ENCODE results near the gene TTC1. TPM values are rescaled to one million over a fixed set of nuclear protein-coding genes. Genes with fewer than 3 reads are reported as not detected.

TTC1 gene
- polyA plus RNA-seq, 1 of the 3 experiments (the other 2 are of a cell fraction): 37.0 TPM

DNA sequence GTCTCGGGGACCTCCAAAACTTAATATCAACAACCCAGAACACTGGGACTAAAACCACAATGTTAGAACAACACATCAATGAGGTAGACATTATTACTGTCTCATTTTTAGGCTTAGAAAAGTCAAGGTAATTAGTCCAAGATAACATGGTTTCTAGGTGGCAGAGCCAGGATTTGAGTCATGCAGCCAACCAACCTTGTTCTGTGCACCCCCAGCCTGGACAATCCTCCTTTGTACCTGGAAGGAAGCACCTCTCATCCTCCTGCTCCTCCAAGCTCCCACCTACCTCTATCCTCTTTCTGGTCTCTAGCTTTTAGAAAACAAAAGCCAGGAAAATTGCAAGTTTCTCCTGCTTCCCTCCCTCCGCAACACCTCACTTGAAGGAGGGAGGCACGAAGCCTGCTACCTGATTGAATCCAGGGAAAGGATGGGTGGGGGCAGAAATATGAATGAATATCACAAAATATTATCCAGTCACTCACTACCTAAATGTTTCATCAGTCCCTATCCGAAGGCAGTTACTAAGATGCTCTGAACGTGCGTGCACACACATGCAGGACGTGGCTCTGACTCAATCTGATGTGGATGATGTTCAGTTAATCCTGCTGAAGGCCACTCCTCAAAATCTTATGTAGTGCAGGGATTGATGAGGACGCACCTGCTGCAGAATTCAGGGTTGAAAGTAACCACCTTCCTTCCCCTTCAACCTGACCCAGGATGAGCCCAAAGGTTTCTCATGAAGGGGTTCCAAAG lies 26.3 kb upstream of the TTC1 start:
- Histone ChIP-seq H3K4me1 (ENCODE audit: control insufficient read depth in 1 of 2, insufficient read depth in 2 of 2, low read depth in 1 of 2, low read length in 1 of 2) (peaks cover 0 to 5% of the 10 kb centered on the region in 2 experiments; a peak in 1 of 4 replicates), H4K20me1 (ENCODE audit: insufficient read depth) (no peaks in the 10 kb centered on the region), H3K79me2 (ENCODE audit: insufficient read depth) (no peaks in the 10 kb centered on the region), H3F3A (replicated peaks; ENCODE audit: insufficient read depth) (no peaks in the 10 kb centered on the region), H3K36me3 (replicated peaks in 1 of 2; ENCODE audit: control insufficient read depth in 1 of 2, insufficient read depth in 2 of 2, low read length in 1 of 2) (no peaks in the 10 kb centered on the region), H2AFZ (ENCODE audit: low read depth) (no peak overlapping the region), H3K4me2 (no peak overlapping the region), H3K27ac (ENCODE audit: low read depth in 2 of 2, low read length in 1 of 2) (no peak overlapping the region), H3K9me3 (no peaks in the 10 kb centered on the region), H3K9ac (no peak overlapping the region), H3K27me3 (ENCODE audit: insufficient read depth) (no peaks in the 10 kb centered on the region), H3K4me3 (ENCODE audit: low read depth in 2 of 2, low read length in 1 of 2) (no peak overlapping the region), H3K9me2 (no peaks in the 10 kb centered on the region)
- WGBS (ENCODE audit: low lambda C conversion rate): 77% methylated on average over 6 of the region's 8 CpGs
- POLR2A ChIA-PET: no interaction called here
- CTCF ChIA-PET: no interaction called here
- no peak for DNase-seq
- TF ChIP-seq GATA2 (CRISPR knock-in tag; IDR thresholded peaks at IDR 0.05) (no peak), ELF1 (IDR thresholded peaks at IDR 0.05) (no peak), NRF1 (IDR thresholded peaks at IDR 0.05; ENCODE audit: low read depth, low read length) (no peak), TAF1 (IDR thresholded peaks at IDR 0.05; ENCODE audit: borderline replicate concordance, low read depth, low read length) (no peak), FOXM1 (IDR thresholded peaks at IDR 0.05; ENCODE audit: low read depth) (no peak), CHD2 (IDR thresholded peaks at IDR 0.05; ENCODE audit: low read length, partially characterized antibody) (no peak), IRF3 (IDR thresholded peaks at IDR 0.05; ENCODE audit: low read depth, low read length) (no peak), YY1 (IDR thresholded peaks at IDR 0.05; ENCODE audit: low read depth) (no peak), EZH2phosphoT487 (IDR thresholded peaks at IDR 0.05; ENCODE audit: borderline replicate concordance, low read depth) (no peak), RXRA (IDR thresholded peaks at IDR 0.05; ENCODE audit: borderline replicate concordance, low read depth) (no peak), ZBTB33 (IDR thresholded peaks at IDR 0.05; ENCODE audit: borderline replicate concordance, low read depth) (no peak), RFX5 (IDR thresholded peaks at IDR 0.05; ENCODE audit: low read length) (no peak), TCF12 (IDR thresholded peaks at IDR 0.05) (no peak), TEAD4 (IDR thresholded peaks at IDR 0.05; ENCODE audit: borderline replicate concordance, insufficient read depth) (no peak), NFIC (IDR thresholded peaks at IDR 0.05; ENCODE audit: borderline replicate concordance) (no peak), MXI1 (IDR thresholded peaks at IDR 0.05; ENCODE audit: low read depth, low read length) (no peak)
- TF ChIP-seq, protein P1, sequence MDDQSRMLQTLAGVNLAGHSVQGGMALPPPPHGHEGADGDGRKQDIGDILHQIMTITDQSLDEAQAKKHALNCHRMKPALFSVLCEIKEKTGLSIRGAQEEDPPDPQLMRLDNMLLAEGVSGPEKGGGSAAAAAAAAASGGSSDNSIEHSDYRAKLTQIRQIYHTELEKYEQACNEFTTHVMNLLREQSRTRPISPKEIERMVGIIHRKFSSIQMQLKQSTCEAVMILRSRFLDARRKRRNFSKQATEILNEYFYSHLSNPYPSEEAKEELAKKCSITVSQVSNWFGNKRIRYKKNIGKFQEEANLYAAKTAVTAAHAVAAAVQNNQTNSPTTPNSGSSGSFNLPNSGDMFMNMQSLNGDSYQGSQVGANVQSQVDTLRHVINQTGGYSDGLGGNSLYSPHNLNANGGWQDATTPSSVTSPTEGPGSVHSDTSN (IDR thresholded peaks at IDR 0.05): no peak
- TF ChIP-seq, protein P2, sequence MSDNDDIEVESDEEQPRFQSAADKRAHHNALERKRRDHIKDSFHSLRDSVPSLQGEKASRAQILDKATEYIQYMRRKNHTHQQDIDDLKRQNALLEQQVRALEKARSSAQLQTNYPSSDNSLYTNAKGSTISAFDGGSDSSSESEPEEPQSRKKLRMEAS (IDR thresholded peaks at IDR 0.05; ENCODE audit: low read depth): no peak
- TF ChIP-seq, protein P3, sequence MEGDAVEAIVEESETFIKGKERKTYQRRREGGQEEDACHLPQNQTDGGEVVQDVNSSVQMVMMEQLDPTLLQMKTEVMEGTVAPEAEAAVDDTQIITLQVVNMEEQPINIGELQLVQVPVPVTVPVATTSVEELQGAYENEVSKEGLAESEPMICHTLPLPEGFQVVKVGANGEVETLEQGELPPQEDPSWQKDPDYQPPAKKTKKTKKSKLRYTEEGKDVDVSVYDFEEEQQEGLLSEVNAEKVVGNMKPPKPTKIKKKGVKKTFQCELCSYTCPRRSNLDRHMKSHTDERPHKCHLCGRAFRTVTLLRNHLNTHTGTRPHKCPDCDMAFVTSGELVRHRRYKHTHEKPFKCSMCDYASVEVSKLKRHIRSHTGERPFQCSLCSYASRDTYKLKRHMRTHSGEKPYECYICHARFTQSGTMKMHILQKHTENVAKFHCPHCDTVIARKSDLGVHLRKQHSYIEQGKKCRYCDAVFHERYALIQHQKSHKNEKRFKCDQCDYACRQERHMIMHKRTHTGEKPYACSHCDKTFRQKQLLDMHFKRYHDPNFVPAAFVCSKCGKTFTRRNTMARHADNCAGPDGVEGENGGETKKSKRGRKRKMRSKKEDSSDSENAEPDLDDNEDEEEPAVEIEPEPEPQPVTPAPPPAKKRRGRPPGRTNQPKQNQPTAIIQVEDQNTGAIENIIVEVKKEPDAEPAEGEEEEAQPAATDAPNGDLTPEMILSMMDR (IDR thresholded peaks at IDR 0.05): no peak

All from SK-N-SH (cell line).